H9 (cell line): ENCODE results near the gene FFAR3. TPM values are rescaled to one million over a fixed set of nuclear protein-coding genes. Genes with fewer than 3 reads are reported as not detected.

Experiments used
- DNase-seq: peaks from one replicate; pipeline ENCODE4 v3.0.0-alpha.2; 2017
- H2AFZ ChIP-seq: one replicate; pipeline ENCODE4 v1.6.1; 2013; ENCODE audit warnings: mild to moderate bottlenecking, low read length, control low read depth, moderate library complexity
- H2AK5ac ChIP-seq: 2 replicates; pipeline ENCODE4 v1.6.1; 2013; ENCODE audit warnings: low read length, control low read depth, mixed read lengths; ENCODE audit not compliant: insufficient read length
- H2BK120ac ChIP-seq: one replicate; pipeline ENCODE4 v1.6.1; 2013; ENCODE audit warnings: low read depth, mild to moderate bottlenecking, low read length, control low read depth, inconsistent platforms; ENCODE audit not compliant: poor library complexity, severe bottlenecking
- H2BK12ac ChIP-seq: 2 replicates; pipeline ENCODE4 v1.6.1; 2013; ENCODE audit warnings: low read length, control low read depth, mixed read lengths, low read depth; ENCODE audit not compliant: insufficient read length
- H2BK15ac ChIP-seq: 2 replicates; pipeline ENCODE4 v1.6.1; 2013; ENCODE audit warnings: low read depth, low read length, control low read depth
- H2BK20ac ChIP-seq: one replicate; pipeline ENCODE4 v1.6.1; 2013; ENCODE audit warnings: low read depth, mild to moderate bottlenecking, low read length, control low read depth, inconsistent platforms; ENCODE audit not compliant: poor library complexity, severe bottlenecking
- H2BK5ac ChIP-seq: 2 replicates; pipeline ENCODE4 v1.6.1; 2013; ENCODE audit warnings: low read length, control low read depth, mixed read lengths; ENCODE audit not compliant: insufficient read length
- H3K14ac ChIP-seq: 2 replicates; pipeline ENCODE4 v1.6.1; 2013; ENCODE audit warnings: low read length, control low read depth; ENCODE audit not compliant: insufficient read depth
- H3K18ac ChIP-seq: 2 replicates; pipeline ENCODE4 v1.6.1; 2013; ENCODE audit warnings: low read depth, mild to moderate bottlenecking, mixed read lengths, low read length, control low read depth; ENCODE audit not compliant: insufficient read length
- H3K23ac ChIP-seq: 2 replicates; pipeline ENCODE4 v1.6.1; 2013; ENCODE audit warnings: low read length, control low read depth, mixed read lengths, low read depth; ENCODE audit not compliant: insufficient read length
- H3K23me2 ChIP-seq: 2 replicates; pipeline ENCODE4 v1.6.1; 2013; ENCODE audit warnings: low read depth, mild to moderate bottlenecking, mixed read lengths, low read length, control low read depth; ENCODE audit not compliant: insufficient read length, poor library complexity, severe bottlenecking
- H3K27ac ChIP-seq: 2 replicates; pipeline ENCODE4 v1.5.1; 2013; ENCODE audit warnings: low read length, control low read depth, mixed read lengths, low read depth; ENCODE audit not compliant: insufficient read length
- H3K27me3 ChIP-seq: 2 replicates; pipeline ENCODE4 v1.6.1; 2013; ENCODE audit warnings: low read length, control low read depth, inconsistent platforms; ENCODE audit not compliant: insufficient read depth
- H3K4ac ChIP-seq: 2 replicates; pipeline ENCODE4 v1.6.1; 2013; ENCODE audit warnings: low read depth, mild to moderate bottlenecking, control low read depth, inconsistent platforms, low read length, moderate library complexity
- H3K4me1 ChIP-seq: 2 replicates; pipeline ENCODE4 v1.6.1; 2013; ENCODE audit warnings: low read length, control low read depth, inconsistent platforms; ENCODE audit not compliant: insufficient read depth
- H3K4me2 ChIP-seq: 2 replicates; pipeline ENCODE4 v1.6.1; 2013; ENCODE audit warnings: low read length, control low read depth, mixed read lengths; ENCODE audit not compliant: insufficient read length, insufficient read depth
- H3K56ac ChIP-seq: 2 replicates; pipeline ENCODE4 v1.6.1; 2013; ENCODE audit warnings: low read depth, mild to moderate bottlenecking, mixed read lengths, low read length, control low read depth; ENCODE audit not compliant: insufficient read length
- H3K79me1 ChIP-seq: 2 replicates; pipeline ENCODE4 v1.6.1; 2013; ENCODE audit warnings: low read depth, mild to moderate bottlenecking, moderate library complexity, low read length, control low read depth, inconsistent platforms; ENCODE audit not compliant: insufficient read depth, poor library complexity, severe bottlenecking
- H3K79me2 ChIP-seq: 2 replicates; pipeline ENCODE4 v1.6.1; 2013; ENCODE audit warnings: low read length, control low read depth, inconsistent platforms; ENCODE audit not compliant: insufficient read depth
- H3K9ac ChIP-seq: 2 replicates; pipeline ENCODE4 v1.6.1; 2013; ENCODE audit warnings: low read length, control low read depth, mixed read lengths; ENCODE audit not compliant: insufficient read length; ENCODE audit errors: extremely low read depth
- H3K9me3 ChIP-seq: one replicate; pipeline ENCODE4 v1.6.1; 2013; ENCODE audit warnings: low read depth, low read length, inconsistent platforms; ENCODE audit not compliant: control insufficient read depth
- H3T11ph ChIP-seq: one replicate; pipeline ENCODE4 v1.6.1; 2013; ENCODE audit warnings: mild to moderate bottlenecking, low read length, control low read depth, inconsistent platforms
- H4K20me1 ChIP-seq: one replicate; pipeline ENCODE4 v1.6.1; 2013; ENCODE audit not compliant: control insufficient read depth, insufficient read length, insufficient read depth
- H4K5ac ChIP-seq: 2 replicates; pipeline ENCODE4 v1.6.1; 2013; ENCODE audit warnings: low read depth, mild to moderate bottlenecking, mixed read lengths, low read length, control low read depth; ENCODE audit not compliant: insufficient read length
- H4K8ac ChIP-seq: replicated peaks from 2 replicates; pipeline ENCODE4 v1.6.1; 2013; ENCODE audit warnings: low read length, control low read depth, mixed read lengths, low read depth; ENCODE audit not compliant: insufficient read length
- H4K91ac ChIP-seq: 2 replicates; pipeline ENCODE4 v1.6.1; 2013; ENCODE audit warnings: low read depth, mild to moderate bottlenecking, moderate library complexity, mixed read lengths, low read length, control low read depth; ENCODE audit not compliant: insufficient read length
- H3K27ac Mint-ChIP-seq, 3 experiments: 2 replicates in 2 of 3; 3 replicates in 1 of 3; pipeline ENCODE4 v1.8.0; 2020 to 2021; ENCODE audit warnings: mixed read lengths in 3 of 3, mild to moderate bottlenecking in 1 of 3, moderate library complexity in 1 of 3
- H3K27me3 Mint-ChIP-seq: 2 replicates; pipeline ENCODE4 v1.8.0; 2021; ENCODE audit warnings: low read depth, mild to moderate bottlenecking, moderate library complexity, mixed read lengths
- H3K36me3 Mint-ChIP-seq, 3 experiments: 2 replicates in 2 of 3; 3 replicates in 1 of 3; pipeline ENCODE4 v1.8.0; 2020 to 2021; ENCODE audit warnings: low read depth in 3 of 3, mixed read lengths in 3 of 3; ENCODE audit not compliant: insufficient read depth in 1 of 3
- H3K4me1 Mint-ChIP-seq, 2 experiments: 2 replicates each; pipeline ENCODE4 v1.8.0; 2020; ENCODE audit warnings: mixed read lengths in 2 of 2
- H3K4me3 Mint-ChIP-seq, 2 experiments: 2 replicates in 1 of 2; 3 replicates in 1 of 2; pipeline ENCODE4 v1.8.0; 2020 to 2021; ENCODE audit warnings: mild to moderate bottlenecking in 2 of 2, mixed read lengths in 2 of 2, moderate library complexity in 1 of 2
- H3K9me3 Mint-ChIP-seq, 2 experiments: 2 replicates in 1 of 2; 3 replicates in 1 of 2; pipeline ENCODE4 v1.8.0; 2020; ENCODE audit warnings: mild to moderate bottlenecking in 2 of 2, mixed read lengths in 2 of 2, moderate library complexity in 1 of 2
- WGBS: extraction: QIAGEN DNeasy Blood & Tissue Kit; methylation state at CpG from one replicate; pipeline ENCODE4 v1.1.7; 2013; ENCODE audit warnings: missing lambda C conversion rate, low lambda C conversion rate, mixed read lengths; ENCODE audit not compliant: insufficient read length; ENCODE audit errors: extremely low coverage; 5-methylcytosine and 5-hydroxymethylcytosine counted together
- total RNA-seq: library from RNA; stranded (reverse); gene quantifications from 2 replicates; pipeline ENCODE4 v1.2.1, GENCODE V29; 2021
- TF ChIP-seq, protein P1 (sequence below): fragments of 200-600 bp; sonication (generic); conservative IDR thresholded peaks from 3 replicates; pipeline ENCODE4 v1.8.0; 2021; ENCODE audit warnings: antibody characterized with exemption, mild to moderate bottlenecking

FFAR3 gene
- total RNA-seq, 1 experiment from 2014 or later = not detected

DNA sequence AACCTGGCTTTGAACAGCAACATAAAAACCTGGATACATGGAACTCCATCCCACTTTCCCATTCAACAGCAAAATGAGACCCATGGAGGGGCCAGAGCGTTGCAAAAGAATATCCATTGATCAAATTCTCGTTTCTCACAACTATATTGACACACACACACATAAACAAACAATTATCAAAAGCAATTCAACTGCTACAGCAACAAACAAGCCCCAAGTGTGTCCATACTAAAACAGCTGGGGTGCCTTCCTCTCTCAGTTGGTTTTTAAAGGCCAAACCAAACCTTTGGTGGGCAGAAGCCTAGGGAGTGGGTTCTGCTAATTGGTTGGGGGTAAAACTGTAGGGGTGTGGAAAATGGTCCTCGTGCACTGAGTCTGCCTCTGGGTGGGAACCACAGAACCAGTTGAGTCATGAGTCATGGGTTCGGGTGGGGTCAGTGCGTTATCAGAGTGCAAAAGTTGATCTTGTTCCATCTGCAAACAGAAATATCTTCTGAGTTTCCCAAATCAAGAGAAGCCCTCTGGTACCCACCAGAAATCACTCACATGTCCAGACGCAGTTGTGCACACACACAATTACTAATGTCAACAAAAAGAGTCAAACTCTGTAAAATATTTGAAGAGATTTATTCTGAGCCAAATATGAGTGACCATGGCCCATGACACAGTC, 31.1 kb downstream of the FFAR3 start:
- WGBS = no CpG with 5 or more reads among the region's 6 CpGs
- H3K36me3 Mint-ChIP-seq = peaks cover 5 to 9% (median 9%) of the 10 kb centered on the region in 3 experiments
- H3K4me2 ChIP-seq = no peak overlapping the region

More for the DNA sequence above, 31.1 kb downstream of the FFAR3 start:
- TF ChIP-seq, protein P1, sequence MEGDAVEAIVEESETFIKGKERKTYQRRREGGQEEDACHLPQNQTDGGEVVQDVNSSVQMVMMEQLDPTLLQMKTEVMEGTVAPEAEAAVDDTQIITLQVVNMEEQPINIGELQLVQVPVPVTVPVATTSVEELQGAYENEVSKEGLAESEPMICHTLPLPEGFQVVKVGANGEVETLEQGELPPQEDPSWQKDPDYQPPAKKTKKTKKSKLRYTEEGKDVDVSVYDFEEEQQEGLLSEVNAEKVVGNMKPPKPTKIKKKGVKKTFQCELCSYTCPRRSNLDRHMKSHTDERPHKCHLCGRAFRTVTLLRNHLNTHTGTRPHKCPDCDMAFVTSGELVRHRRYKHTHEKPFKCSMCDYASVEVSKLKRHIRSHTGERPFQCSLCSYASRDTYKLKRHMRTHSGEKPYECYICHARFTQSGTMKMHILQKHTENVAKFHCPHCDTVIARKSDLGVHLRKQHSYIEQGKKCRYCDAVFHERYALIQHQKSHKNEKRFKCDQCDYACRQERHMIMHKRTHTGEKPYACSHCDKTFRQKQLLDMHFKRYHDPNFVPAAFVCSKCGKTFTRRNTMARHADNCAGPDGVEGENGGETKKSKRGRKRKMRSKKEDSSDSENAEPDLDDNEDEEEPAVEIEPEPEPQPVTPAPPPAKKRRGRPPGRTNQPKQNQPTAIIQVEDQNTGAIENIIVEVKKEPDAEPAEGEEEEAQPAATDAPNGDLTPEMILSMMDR = no peak
- H2BK5ac ChIP-seq = no peak overlapping the region
- H3K9ac ChIP-seq = no peak overlapping the region
- no peak overlapping the region for H2AFZ ChIP-seq
- no peak overlapping the region for H2BK120ac ChIP-seq
- H3K4ac ChIP-seq = no peak overlapping the region
- H3K18ac ChIP-seq = no peak overlapping the region
- Mint-ChIP-seq H3K4me1 (peaks cover 4% of the 10 kb centered on the region in 2 experiments; a peak in 2 of 4 replicates), H3K4me3 (no peak overlapping the region), H3K9me3 (peaks cover 32 to 46% of the 10 kb centered on the region in 2 experiments), H3K27ac (no peak overlapping the region), H3K27me3 (no peaks in the 10 kb centered on the region; the same call in 1 of the 2 replicates)
- no peak overlapping the region for H2BK20ac ChIP-seq
- H3K23me2 ChIP-seq = no peaks in the 10 kb centered on the region
- H3T11ph ChIP-seq = no peak overlapping the region
- DNase-seq = no peak
- no peaks in the 10 kb centered on the region for H3K79me1 ChIP-seq
- no peak overlapping the region for H3K27ac ChIP-seq
- H3K14ac ChIP-seq = no peak overlapping the region
- no peaks in the 10 kb centered on the region for H3K27me3 ChIP-seq
- no peak overlapping the region for H3K23ac ChIP-seq
- no peak overlapping the region for H2BK15ac ChIP-seq
- no peak overlapping the region for H2BK12ac ChIP-seq
- no peak overlapping the region for H4K5ac ChIP-seq
- H3K79me2 ChIP-seq = no peaks in the 10 kb centered on the region
- no peak overlapping the region for H4K8ac ChIP-seq
- no peak overlapping the region for H2AK5ac ChIP-seq
- H4K91ac ChIP-seq = no peak overlapping the region
- no peaks in the 10 kb centered on the region for H4K20me1 ChIP-seq
- H3K9me3 ChIP-seq = peaks cover 11% of the 10 kb centered on the region
- H3K4me1 ChIP-seq = no peaks in the 10 kb centered on the region
- H3K56ac ChIP-seq = no peak overlapping the region
